ENCODE measurements around the gene PLD6. TPM values are rescaled to one million over a fixed set of nuclear protein-coding genes. Genes with fewer than 3 reads are reported as not detected.

PLD6 gene
- total and polyA plus RNA-seq, 2 experiments from 2014 or later: 0.63 to 0.97 TPM

- no peaks in the 10 kb centered on the region for H3K9me3 ChIP-seq (ENCODE audit: low read depth)
- H3K4me3 ChIP-seq: no peak overlapping the region
- no peak overlapping the region for H2AFZ ChIP-seq
- no peaks in the 10 kb centered on the region for H4K20me1 ChIP-seq (ENCODE audit: insufficient read depth, poor library complexity, severe bottlenecking)
- H3K27me3 ChIP-seq: no peaks in the 10 kb centered on the region
- H3K27ac ChIP-seq: no peak overlapping the region
- no peaks in the 10 kb centered on the region for H3K79me2 ChIP-seq
- 67% methylated on average over 9 of the region's 9 CpGs for WGBS (ENCODE audit: low lambda C conversion rate, missing lambda C conversion rate)
- no peak for DNase-seq (ENCODE audit: low spot score)
- no peaks in the 10 kb centered on the region for H3K4me1 ChIP-seq (ENCODE audit: insufficient read depth)
- no peak overlapping the region for H3K4me2 ChIP-seq
- no peaks in the 10 kb centered on the region for H3K9me2 ChIP-seq (replicated peaks; ENCODE audit: insufficient read depth)
- no peak for TF ChIP-seq CTCF (IDR thresholded peaks at IDR 0.05; ENCODE audit: poor library complexity)
- no peaks in the 10 kb centered on the region for H3K36me3 ChIP-seq (replicated peaks; ENCODE audit: insufficient read depth, low read depth)
Measured at GRCh38 chr17:17252149-17252661, 46.1 kb upstream of the PLD6 start.

- no peaks in the 10 kb centered on the region for H3K9me3 ChIP-seq (ENCODE audit: low read depth)
- no peaks in the 10 kb centered on the region for H3K4me1 ChIP-seq (ENCODE audit: insufficient read depth)
- 100% methylated on average over 3 of the region's 3 CpGs for WGBS (ENCODE audit: low lambda C conversion rate, missing lambda C conversion rate)
- H3K9me2 ChIP-seq (replicated peaks; ENCODE audit: insufficient read depth): no peaks in the 10 kb centered on the region
- H3K36me3 ChIP-seq (replicated peaks; ENCODE audit: insufficient read depth, low read depth): no peaks in the 10 kb centered on the region
- no peaks in the 10 kb centered on the region for H4K20me1 ChIP-seq (ENCODE audit: insufficient read depth, poor library complexity, severe bottlenecking)
- no peak overlapping the region for H3K4me3 ChIP-seq
- H3K79me2 ChIP-seq: no peaks in the 10 kb centered on the region
- no peak overlapping the region for H3K4me2 ChIP-seq
- H2AFZ ChIP-seq: no peak overlapping the region
- no peak for TF ChIP-seq CTCF (IDR thresholded peaks at IDR 0.05; ENCODE audit: poor library complexity)
- no peak for TF ChIP-seq EZH2 (IDR thresholded peaks at IDR 0.05; ENCODE audit: borderline replicate concordance)
- no peak for TF ChIP-seq EZH2phosphoT487 (IDR thresholded peaks at IDR 0.05; ENCODE audit: low read depth, severe bottlenecking, unreplicated experiment)
- no peak overlapping the region for H3K27ac ChIP-seq
- DNase-seq (ENCODE audit: low spot score): no peak
- H3K27me3 ChIP-seq: no peaks in the 10 kb centered on the region
Measured at GRCh38 chr17:17246879-17247278, 40.7 kb upstream of the PLD6 start.

GRCh38 chr17:17243163-17243562 is 37.0 kb upstream of the PLD6 start:
- no peak for DNase-seq (ENCODE audit: low spot score)
- WGBS (ENCODE audit: low lambda C conversion rate, missing lambda C conversion rate): 94% methylated on average over 6 of the region's 6 CpGs
- H3K4me3 ChIP-seq: no peak overlapping the region
- peaks cover 4% of the 10 kb centered on the region for H3K4me1 ChIP-seq (ENCODE audit: insufficient read depth)
- H2AFZ ChIP-seq: no peak overlapping the region
- no peaks in the 10 kb centered on the region for H3K9me3 ChIP-seq (ENCODE audit: low read depth)
- no peak overlapping the region for H3K4me2 ChIP-seq
- no peaks in the 10 kb centered on the region for H3K79me2 ChIP-seq
- no peaks in the 10 kb centered on the region for H3K27me3 ChIP-seq
- no peaks in the 10 kb centered on the region for H4K20me1 ChIP-seq (ENCODE audit: insufficient read depth, poor library complexity, severe bottlenecking)
- no peaks in the 10 kb centered on the region for H3K36me3 ChIP-seq (replicated peaks; ENCODE audit: insufficient read depth, low read depth)
- TF ChIP-seq EZH2 (IDR thresholded peaks at IDR 0.05; ENCODE audit: borderline replicate concordance): no peak
- TF ChIP-seq CTCF (IDR thresholded peaks at IDR 0.05; ENCODE audit: poor library complexity): no peak
- TF ChIP-seq EZH2phosphoT487 (IDR thresholded peaks at IDR 0.05; ENCODE audit: low read depth, severe bottlenecking, unreplicated experiment): no peak
- H3K27ac ChIP-seq: no peak overlapping the region
- no peaks in the 10 kb centered on the region for H3K9me2 ChIP-seq (replicated peaks; ENCODE audit: insufficient read depth)

GRCh38 chr17:17242246-17242645 is 36.1 kb upstream of the PLD6 start:
- H2AFZ ChIP-seq: no peak overlapping the region
- H3K9me3 ChIP-seq (ENCODE audit: low read depth): no peaks in the 10 kb centered on the region
- H3K27me3 ChIP-seq: no peaks in the 10 kb centered on the region
- no peaks in the 10 kb centered on the region for H3K79me2 ChIP-seq
- H4K20me1 ChIP-seq (ENCODE audit: insufficient read depth, poor library complexity, severe bottlenecking): no peaks in the 10 kb centered on the region
- no peak overlapping the region for H3K4me2 ChIP-seq
- H3K4me1 ChIP-seq (ENCODE audit: insufficient read depth): peaks cover 7% of the 10 kb centered on the region
- no peak for DNase-seq (ENCODE audit: low spot score)
- WGBS (ENCODE audit: low lambda C conversion rate, missing lambda C conversion rate): 94% methylated on average over 7 of the region's 7 CpGs
- no peak overlapping the region for H3K4me3 ChIP-seq
- H3K36me3 ChIP-seq (replicated peaks; ENCODE audit: insufficient read depth, low read depth): no peaks in the 10 kb centered on the region
- TF ChIP-seq CTCF (IDR thresholded peaks at IDR 0.05; ENCODE audit: poor library complexity) (no peak), EZH2 (IDR thresholded peaks at IDR 0.05; ENCODE audit: borderline replicate concordance) (no peak), EZH2phosphoT487 (IDR thresholded peaks at IDR 0.05; ENCODE audit: low read depth, severe bottlenecking, unreplicated experiment) (no peak)
- no peaks in the 10 kb centered on the region for H3K9me2 ChIP-seq (replicated peaks; ENCODE audit: insufficient read depth)
- H3K27ac ChIP-seq: no peak overlapping the region
